WI38 (cell line): ENCODE data around the gene EMX1.

Experiments
- H3K4me3 ChIP-seq: 2 replicates; pipeline ENCODE4 v1.5.1; 2011; ENCODE audit warnings: low read depth, mild to moderate bottlenecking, control low read depth, low read length
- TF ChIP-seq, protein P1 (sequence below): IDR thresholded peaks from 2 replicates; pipeline ENCODE4 v1.5.1; 2012; ENCODE audit warnings: low read depth, mild to moderate bottlenecking, control low read depth, low read length

The EMX1 gene

DNA sequence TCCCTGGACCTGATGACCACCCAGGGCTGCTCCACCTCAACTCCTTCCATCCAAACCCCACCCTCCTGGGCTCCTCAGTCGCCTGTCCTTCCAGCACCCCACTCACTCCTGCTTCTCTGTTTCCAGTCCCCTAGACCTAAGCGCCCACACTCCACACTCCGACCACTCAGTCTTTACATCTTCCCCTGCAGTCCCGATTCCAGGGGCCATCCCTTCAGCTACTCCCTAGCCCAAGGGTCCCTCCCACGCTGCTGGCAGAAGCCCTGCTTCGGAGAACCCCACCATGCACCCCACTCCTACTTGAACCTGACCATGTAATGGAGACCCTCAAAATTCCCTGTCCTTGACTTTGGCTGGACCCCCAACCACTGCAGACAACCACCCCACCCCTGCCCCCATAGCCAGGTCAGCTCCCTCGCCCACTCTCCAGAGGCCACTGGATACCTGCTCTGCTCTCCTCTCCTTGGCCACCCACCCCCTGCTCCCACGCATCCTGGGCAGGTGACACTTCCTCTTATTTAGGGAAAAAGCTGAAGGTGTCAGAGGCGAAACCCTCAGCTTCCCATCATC lies 28.2 kb downstream of the EMX1 start:
- TF ChIP-seq, protein P1, sequence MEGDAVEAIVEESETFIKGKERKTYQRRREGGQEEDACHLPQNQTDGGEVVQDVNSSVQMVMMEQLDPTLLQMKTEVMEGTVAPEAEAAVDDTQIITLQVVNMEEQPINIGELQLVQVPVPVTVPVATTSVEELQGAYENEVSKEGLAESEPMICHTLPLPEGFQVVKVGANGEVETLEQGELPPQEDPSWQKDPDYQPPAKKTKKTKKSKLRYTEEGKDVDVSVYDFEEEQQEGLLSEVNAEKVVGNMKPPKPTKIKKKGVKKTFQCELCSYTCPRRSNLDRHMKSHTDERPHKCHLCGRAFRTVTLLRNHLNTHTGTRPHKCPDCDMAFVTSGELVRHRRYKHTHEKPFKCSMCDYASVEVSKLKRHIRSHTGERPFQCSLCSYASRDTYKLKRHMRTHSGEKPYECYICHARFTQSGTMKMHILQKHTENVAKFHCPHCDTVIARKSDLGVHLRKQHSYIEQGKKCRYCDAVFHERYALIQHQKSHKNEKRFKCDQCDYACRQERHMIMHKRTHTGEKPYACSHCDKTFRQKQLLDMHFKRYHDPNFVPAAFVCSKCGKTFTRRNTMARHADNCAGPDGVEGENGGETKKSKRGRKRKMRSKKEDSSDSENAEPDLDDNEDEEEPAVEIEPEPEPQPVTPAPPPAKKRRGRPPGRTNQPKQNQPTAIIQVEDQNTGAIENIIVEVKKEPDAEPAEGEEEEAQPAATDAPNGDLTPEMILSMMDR = no peak
- no peak overlapping the region for H3K4me3 ChIP-seq

DNA sequence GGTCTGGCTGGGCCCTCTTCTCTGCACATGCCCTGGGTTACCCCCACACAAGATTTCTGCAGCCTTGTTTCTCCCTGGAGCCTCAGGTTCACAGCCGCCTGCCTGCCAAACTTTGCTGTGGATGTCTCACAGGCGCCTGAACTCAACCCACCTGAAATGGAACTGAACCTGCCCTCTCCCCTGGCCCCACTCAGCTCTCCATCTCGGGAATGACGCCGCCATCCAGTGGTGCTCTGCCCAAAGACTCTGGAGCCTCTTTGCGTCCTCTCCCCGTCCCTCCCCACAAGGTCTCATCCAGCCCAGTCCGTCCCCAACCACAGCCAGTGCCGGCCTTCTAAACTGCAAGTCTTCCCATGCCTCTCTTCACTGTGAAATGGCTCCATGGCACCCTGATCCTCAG lies 29.1 kb downstream of the EMX1 start:
- TF ChIP-seq, protein P1 = no peak
- H3K4me3 ChIP-seq = no peak overlapping the region

DNA sequence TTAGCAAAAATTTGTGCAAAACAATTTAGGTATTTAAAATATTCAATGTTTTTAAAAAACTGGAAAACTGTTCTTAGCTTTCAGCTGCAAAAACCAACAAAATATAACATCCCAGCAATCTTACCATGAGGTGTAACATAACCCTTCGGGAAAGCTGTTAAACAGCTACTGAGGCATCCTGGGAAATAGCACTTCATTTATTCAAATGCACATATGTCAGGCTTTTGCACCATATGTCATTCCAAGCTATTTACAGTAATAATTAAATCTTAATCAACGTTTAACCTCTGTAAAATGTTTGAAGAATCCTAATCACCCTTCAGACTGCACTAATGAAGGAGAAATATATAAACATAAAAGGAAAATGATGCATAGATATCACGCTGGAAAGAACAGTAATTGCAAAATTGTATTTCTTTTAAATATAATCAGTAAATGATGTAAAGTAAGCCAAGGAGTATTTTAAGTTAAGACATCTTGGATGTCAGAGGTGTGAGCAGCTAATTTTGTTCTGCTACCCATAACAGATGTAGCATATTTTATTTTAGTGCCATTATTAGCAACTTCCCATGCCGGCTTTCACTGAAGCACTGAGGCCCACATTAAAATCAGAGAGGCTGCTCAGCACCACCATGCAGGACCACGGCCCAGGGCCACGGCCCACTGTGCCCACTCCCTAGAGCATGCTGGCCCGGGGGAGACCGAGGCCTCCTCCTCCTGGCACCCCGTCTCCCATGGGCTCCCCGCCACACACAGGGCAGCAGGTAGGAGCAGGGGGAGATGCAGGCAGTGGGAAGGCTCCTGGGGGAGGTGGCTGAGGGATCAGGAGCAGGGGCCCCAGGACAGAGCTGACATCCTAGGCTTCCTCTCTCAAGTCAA lies 30.9 kb downstream of the EMX1 start:
- TF ChIP-seq, protein P1 = no peak
- no peak overlapping the region for H3K4me3 ChIP-seq

DNA sequence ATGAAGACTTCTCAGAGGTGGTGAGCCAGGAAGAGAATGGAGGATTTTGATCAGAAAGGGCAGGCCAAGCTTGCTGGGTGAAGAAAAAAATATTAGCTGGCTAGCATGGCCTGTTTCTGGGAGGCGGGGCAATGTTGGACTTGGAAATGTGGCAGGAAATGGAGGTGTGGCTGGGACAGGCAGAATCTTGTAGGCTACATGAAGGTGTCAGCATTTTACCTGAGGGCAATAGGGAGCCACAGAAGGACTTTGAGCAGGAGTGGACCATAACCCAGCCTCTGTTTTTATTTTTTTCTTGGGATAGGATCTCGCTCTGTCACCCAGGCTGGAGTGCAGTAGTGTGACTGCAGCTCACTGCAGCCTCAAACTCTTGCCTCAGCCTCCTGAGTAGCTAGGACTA lies 31.7 kb downstream of the EMX1 start:
- H3K4me3 ChIP-seq = no peak overlapping the region
- TF ChIP-seq, protein P1 = no peak

DNA sequence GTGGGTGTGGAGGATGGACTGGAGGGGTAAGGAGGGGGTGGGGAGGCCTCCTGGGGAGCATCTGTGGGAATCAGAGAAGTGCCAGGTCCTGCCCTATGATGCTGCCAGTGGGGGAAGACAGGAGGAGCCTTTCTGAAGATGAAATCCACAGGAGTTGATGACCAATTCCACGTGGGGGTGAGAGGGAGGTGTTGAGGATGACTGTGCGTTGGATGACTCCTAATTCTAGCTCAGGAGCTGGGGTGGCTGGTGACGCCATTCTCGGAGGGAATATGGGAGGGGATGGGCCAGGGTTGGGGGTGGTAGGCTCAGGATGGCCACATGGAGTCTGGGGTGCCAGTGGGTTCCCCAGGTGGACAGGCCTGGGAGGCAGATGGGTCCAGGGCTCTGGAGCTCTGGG lies 32.3 kb downstream of the EMX1 start:
- H3K4me3 ChIP-seq = no peak overlapping the region
- TF ChIP-seq, protein P1 = no peak

DNA sequence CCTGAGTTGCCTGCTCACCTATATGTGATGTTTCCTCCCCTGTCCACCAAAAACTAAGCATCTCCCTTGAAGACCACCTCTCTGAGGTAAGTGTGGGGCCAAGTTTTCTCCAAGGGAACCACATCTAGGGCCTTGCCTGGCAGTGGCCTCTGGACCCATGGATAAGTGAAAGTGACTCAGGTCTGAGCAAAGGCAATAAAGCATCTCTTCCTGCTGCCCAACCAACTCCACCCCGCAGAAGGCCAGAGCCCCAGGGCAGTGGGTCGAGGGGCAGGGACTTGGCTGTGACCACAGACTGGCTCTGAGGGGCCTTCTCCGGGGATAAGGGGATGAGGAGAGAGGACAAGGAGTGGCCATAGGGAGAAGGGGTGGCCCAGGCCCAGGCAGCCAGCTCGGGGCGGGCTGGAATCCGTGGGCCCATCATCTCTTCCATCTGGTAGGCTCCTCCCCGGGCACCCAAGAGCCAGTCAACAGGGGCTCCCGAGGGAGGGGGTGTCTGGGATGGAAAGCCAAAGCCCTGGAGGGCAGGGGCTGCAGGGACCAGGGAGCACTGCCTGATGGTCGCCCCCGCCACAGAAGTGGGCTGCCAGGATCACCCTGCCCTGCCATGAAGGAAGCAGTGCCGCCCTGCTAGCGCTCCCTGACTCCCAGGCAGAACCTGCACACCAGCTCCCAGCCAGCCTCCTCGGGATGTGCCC lies 33.4 kb downstream of the EMX1 start:
- TF ChIP-seq, protein P1 = no peak
- no peak overlapping the region for H3K4me3 ChIP-seq
